GM21447 (cell line): ENCODE results near the gene TUSC2.
"Not testable (repeated sequence)": the region's sequence is repeated elsewhere in the genome, so short reads cannot be mapped to it uniquely, and the experiment has no call there.

Experiments
- ATAC-seq: cut with Tn5 transposase; IDR thresholded peaks from one replicate; pipeline ENCODE4 v1.9.1; 2021; ENCODE audit not compliant: unreplicated experiment

The TUSC2 gene

DNA sequence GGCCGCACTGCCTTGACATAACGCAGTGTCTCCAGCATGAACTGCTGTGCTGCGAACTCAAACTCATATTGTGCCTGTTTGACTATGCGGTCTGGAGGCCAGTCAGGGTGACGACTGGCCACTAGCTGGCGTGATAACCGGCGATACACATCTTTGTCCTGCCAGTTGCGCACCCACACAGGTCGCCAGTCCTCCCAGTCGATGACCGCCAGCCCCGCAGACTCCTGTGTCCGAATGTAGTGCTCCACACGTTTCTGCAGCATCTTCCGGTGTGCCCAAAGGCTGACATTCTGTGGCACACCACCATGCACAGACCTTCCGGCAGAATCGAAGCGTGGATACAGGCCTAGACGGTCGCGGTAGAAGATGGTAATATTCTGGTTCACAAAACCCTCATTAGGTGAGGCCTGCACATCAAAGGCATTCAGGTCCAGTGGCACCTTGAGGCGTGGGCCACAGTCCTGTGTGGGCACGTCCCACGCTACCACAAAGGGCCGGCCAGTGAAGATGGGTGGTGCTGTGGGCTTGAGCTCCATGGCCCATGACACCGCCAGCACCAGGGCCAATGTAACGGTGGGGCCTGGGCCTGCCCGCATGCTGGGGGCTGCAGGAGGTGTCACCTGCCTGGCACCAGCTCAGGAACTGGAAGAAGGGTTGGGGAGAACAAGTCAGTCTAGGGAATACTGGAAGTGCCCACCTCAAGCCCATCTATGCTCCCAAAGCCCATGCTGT lies 8.0 kb downstream of the TUSC2 start:
- ATAC-seq: no peak

DNA sequence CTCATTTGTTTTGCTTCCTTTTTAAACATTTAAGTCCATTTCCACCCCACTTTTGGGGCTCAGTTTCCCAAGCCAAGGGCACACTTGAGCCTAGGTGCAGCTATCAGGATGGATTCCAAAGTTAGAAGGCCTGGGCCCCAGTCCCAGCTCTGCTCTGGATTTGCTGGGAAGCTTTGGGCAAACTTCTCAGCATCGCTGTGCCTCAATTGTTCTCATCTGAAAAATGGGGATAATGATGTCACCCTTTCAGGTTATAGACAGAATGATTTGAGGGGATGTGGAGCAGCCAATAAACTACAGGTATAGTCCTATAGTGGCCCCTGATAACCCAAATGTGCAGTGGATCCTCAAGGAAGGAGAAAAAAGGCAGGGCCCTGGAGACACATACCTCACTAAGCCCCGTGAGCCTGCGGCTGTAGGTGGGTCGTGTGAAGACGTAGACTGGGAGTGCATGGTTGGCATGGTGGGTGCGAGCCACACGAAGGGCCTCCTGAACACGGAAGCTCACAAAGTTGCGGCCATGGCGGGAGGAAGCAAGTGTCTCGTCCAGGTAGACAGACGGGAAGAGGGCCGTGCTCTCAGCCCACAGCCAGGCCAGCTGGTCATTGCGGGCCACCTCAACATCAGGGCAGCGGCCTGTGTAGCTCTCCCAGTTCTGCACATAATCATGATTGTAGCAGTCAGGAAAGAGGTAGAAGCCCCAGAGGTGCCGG lies 8.7 kb downstream of the TUSC2 start:
- no peak for ATAC-seq

DNA sequence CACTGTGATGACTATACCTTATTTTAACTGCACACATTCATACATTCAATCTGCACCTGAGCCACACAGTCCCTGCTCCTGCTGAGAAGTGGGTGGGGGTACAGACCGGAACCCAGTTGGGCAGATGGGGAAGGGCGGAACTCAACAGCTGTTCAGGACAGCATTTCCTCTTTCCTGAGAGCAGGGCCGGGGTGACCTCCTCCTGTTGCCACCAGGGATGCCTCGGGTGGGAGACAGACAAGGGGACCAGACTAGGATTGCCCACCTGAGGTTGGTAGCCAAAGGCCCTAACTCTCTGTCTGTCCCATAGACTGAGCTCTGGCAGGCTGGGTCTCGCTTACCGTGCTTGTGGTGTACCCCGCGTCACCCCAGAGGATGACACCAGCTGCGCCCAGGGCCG lies 9.4 kb downstream of the TUSC2 start:
- no peak for ATAC-seq

DNA sequence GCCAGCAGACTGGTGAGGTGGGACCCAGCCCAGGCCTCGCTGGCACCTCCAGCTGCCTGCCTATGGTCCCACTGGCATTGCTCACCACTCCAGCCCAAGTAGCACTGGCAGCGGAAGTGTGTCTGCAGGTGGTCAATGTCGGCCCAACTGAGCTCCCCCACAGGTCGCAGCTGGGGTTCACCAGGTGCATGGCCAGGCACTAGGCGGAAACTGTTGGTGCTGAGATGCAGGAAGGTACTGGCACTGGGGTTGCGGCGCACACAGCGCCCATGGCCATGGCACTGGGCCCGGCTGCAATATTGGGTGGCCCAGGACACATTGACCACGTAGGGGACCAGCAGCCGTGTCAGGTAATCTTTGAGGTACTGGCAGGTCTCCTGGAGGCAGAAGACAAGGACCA lies 9.9 kb downstream of the TUSC2 start:
- no peak for ATAC-seq

DNA sequence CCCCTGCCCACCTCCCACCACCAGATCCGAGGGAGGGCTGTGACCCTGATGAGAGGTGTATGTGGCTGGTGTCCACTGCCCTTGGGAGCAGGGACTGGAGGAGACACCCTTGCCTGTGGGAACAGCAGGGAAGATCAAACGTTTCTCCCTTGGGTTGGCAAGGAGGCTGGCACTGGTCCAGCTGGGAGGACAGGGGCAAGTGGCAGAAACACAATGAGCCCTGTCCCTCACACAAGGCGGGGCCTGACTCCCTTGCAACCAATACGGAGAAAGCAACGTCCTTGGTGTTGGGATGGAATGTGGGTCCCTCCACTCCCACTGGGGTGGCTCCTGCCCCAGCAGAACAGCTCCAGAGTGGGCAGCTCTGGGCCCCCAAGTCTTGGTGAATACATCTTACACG lies 10.7 kb downstream of the TUSC2 start:
- ATAC-seq: no peak

DNA sequence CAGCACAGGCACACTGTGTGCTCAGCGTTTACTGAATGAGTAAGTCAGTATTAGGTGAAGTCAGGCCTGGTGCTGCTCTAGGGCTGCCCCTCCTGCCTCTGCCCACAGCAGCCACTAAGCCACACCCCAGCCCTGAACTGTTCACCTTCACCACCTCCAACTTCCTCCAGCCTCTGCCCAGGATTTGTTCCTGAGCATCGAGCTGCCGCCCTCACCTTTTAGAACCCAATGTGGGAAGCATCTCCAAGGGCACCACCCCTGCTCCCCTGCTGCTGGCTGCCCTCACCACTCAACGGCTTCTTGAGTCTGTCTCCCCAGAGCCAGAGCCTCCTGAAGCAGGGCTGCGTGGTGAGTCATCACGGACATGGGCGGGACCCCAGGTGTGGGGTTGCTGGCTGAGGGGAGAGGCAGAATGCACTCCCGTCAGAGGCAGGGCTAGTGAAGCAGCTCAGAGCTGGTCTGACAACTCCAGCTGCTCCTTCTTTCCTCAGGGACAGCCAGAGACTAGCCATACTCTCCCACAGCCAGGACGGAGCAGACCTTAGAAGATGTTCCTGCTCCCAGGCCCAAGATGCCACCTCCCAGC lies 11.3 kb downstream of the TUSC2 start:
- no peak for ATAC-seq

DNA sequence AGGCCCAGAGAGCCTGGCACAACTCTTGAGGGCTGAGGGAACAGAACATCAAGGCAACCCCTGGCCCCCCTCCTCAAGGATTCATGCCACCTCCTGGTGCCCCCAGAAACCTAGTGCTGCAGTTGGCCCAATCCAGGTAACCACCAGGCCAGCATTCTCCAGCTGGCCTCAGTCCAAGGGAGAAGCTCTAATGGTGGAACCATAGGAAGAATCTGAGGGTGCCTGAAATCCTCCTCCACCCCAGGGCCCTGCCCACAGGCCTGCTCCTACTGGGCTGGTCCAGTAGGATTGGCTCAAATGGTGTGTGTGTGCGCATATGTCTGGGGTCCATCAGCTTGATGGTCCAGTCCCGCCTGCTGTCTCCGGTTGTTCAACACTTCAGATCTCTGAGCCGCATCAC lies 13.2 kb downstream of the TUSC2 start:
- ATAC-seq: no peak

DNA sequence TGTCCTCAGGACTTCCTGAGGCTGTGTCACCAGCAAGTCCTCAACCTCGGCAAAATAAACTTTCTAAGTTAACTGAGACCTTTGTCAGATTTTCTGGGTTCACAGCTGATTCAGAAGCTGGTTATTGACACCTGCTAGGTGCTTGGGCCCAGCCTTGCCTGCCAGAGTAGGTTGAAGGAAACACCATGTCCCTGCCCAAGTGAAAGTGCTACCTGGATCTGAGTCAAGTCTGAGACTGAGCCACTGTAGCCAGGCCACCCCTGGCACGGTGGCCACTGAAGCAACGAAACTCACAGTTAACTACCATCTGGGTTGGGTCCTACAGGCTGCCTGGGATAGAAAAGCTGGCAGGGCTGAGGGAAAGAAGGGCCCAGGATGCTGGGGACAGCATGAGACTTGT lies 13.7 kb downstream of the TUSC2 start:
- no peak for ATAC-seq

DNA sequence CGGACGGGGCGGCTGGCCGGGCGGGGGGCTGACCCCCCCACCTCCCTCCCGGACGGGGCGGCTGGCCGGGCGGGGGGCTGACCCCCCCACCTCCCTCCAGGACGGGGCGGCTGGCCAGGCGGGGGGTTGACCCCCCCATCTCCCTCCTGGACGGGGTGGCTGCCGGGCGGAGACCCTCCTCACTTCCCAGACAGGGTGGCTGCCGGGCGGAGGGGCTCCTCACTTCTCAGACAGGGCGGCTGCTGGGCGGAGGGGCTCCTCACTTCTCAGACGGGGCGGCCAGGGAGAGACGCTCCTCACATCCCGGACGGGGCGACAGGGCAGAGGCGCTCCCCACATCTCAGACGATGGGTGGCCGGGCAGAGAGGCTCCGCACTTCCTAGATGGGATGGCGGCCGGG lies 16.0 kb downstream of the TUSC2 start:
- not testable (repeated sequence) for ATAC-seq

DNA sequence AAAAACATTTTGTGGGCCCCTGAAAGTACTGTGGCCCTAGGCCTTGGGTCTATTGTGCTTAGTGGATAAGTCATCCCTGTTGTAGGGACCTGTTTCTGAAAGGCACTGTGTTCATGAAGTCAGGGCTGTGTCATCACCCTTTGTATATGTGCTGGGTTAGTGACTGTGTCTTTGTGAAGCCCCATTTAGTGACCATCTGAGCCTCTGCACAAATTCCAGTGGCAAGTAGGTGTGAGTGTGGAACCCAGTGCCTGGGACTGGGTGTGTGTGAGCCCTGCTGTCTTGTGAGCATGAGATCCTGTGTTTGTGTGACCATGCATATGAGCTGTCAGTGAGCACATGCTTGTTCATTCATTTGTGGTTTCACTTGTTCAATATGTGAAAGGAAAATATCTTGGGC lies 23.4 kb downstream of the TUSC2 start:
- no peak for ATAC-seq

DNA sequence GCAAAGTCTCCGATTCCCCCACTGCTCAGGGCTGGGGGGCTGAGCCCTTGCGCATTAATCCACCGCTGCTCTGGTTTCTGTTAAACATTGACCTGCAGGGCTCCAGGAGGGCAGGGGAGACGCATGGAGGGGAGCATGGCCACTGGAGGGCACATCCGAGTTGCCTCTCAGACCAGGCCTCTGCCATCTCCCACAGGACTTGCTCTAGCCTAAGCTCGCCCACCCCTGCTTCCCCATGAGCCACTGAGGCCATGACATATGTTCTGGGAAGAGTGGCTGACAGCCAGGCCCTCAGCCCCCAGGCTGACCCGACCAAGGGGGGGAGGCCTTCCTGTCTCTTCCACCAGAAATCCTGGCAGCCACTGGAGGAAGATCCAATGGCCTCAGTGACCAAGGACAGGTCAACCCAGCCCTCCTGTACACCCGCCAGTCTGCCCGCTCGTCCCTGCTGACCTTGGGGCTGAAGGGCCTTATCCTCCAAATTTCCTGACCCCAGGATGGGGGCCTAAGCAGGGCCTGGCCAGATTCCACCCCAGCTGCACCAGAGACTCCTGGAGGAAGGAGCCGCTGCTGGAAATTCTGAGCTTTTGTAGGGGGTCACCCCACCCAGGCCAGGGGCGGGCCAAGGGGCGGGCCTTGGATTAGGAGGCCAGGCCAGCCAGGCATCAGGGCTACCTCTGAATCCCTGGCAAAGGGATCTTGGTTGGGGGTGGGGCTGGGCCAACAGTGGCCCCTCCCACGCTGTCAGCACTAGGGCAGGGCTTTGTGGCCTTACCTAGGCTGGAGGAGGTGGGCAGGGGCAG lies 24.8 kb downstream of the TUSC2 start, which contains the start of gene HYAL1:
Gene HYAL1, minus strand, starts transcription at position 562 of the 803 bp plus-strand sequence. CDS start 618 bp downstream, outside the sequence.
- ATAC-seq: no peak

DNA sequence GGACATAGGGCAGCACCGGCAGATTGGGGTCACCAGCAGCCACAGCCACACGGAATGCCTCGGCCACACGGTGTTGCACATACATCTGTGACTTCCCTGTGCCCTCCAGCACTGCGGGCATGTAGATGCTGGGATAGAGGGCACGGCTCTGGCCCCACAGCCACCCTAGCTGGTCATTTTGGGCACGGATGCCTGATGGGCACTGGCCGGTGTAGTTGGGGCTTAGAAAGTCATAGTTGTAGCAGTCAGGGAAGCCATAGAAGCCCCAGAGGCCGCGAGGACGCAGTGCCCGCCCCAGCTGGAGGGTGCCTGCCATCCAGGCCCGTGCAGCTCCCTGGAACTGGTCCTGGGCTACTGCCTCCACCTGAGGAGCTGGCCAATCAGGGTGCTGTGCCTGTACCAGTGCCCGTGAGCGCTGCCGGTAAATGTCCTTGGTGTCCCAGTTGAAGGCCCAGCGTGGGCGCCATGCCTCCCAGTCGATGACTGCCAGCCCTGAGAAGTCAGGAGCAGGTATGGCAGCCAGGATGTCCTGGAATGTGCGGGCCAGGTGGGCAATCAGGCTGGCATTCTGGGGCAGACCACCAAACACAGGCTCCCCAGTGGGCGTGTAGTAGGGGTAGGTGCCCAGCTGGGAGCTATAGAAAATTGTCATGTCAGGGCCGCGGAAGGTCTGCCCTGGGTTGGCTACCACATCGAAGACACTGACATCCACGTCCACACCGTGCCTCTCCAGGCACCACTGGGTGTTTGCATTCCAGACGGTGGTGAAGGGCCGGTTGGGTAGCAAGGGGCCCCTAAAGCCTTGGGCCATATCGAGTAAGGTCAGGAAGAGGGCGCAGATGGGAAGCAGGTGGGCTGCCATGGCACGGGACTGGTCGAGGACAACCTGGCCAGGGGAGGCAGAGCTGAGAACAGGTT lies 25.7 kb downstream of the TUSC2 start:
- ATAC-seq: no peak

DNA sequence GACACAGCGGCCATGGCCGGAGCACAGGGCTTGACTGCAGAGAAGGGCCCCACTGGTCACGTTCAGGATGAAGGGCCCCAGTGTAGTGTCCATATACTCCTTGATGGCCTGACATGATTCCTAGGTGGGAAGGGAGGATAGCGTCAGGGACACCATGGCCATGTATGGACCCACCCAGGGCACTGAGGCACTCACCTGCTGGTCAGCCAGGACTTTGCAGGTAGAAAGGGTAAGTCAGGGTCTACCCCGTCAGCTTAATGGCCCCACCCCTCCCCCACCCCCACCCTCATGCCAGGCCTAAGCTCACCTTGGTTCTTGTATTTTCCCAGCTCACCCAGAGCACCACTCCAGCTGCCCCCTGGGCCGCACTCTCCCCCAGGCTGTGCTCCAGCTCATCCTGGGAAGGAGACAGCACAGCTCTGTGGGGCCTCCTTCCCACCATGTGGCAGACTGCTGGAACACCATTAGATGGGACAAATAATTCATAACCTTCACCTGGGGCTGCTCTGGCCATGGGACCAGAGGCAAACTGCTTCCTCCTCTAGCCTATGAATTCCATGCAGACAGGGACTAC lies 27.3 kb downstream of the TUSC2 start:
- ATAC-seq: no peak

DNA sequence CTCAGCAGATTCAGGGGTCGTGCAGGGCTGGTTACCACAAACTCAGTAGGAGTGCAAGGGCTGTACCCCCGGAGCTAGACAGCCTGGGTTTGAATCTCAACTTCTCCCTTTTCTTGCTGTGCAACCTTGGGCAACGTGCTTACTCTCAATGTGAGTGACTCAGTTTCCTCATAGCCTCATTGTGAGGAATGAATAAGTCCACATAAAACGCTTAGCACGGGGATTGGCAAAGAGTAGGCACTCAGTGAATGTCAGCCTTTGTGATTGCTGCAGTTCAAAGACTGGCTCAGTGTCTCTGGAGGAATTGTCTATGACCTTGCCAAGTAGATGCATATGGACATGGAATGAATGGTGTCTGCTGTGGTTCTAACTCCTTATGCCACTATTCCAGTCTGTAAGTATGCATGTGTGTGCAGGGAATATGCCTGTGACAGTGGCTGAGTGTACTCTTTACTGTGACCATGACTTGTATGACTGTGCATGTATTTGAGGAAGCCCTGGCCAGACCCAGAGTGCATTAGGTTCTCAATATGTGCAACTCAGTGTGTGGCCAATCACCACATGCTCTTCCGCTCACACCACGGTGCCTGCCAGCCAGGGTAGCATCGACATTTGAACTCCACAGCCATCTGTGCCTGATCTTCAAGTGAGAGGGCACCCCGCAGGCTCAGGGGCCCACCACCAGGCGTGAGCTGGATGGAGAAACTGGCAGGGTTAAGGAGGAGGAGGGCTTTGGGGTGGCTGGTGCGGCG lies 27.9 kb downstream of the TUSC2 start:
- ATAC-seq: no peak

DNA sequence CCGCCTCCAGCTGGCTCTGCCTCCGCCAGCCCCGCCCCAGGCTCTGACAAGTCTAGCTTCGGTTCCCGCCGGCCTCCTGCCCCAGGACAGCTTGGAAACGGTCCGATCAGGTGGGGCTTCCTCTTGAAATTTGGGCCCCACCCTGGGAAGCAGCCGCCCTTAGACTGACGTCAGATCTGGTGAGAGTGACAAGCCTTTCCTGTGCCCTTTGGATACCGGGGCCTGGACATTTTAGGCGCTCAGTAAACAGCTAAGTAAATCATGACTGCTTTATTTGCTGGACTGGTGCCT lies 28.4 kb downstream of the TUSC2 start:
- no peak for ATAC-seq

DNA sequence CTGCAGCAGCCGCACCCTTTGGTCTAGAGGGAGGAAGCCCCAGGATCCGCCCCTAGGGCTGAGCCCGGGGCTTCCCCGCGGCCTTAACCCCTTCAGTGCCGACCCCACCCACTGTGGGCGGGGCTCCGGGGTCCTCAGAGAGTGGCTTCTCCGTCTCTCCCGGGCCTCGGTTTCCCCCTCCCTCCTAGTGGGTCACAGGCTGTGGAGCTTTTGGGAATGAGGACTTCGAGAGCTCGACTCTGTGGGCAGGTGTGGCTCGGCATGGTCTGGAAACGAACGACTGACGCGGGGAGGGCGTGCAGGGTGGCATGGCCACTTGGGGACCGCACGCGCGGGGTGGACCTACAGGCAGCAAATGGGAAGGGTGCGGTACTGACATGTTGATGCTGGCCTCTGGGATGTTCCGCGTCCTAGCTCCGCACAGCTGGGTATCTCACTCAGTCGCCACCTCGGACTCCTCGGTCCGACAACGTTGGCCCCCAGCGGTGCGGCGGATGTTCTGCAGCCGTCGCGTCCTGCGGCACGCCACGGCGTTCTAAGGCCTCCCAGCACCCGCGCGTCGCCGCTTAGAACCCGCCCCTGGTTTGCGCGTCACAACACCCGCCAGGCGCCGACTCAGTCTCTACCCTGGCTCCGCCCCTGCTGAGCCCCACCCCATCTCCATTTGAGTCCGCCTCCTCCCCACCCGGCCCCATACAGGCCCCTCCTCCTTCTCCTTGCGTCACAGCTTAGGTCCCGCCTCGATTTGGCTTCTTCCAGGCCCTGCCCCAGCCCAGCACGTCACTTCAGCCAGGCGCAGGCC lies 29.0 kb downstream of the TUSC2 start, which contains the start of the genes HYAL3 and NAA80:
Gene HYAL3, minus strand, starts transcription at position 570 of the 802 bp plus-strand sequence. CDS start 3,803 bp downstream, outside the sequence.
Gene NAA80, minus strand, starts transcription at position 570 of the 802 bp plus-strand sequence. CDS start 1,942 bp downstream, outside the sequence.
- peak; percentile 78 for ATAC-seq

DNA sequence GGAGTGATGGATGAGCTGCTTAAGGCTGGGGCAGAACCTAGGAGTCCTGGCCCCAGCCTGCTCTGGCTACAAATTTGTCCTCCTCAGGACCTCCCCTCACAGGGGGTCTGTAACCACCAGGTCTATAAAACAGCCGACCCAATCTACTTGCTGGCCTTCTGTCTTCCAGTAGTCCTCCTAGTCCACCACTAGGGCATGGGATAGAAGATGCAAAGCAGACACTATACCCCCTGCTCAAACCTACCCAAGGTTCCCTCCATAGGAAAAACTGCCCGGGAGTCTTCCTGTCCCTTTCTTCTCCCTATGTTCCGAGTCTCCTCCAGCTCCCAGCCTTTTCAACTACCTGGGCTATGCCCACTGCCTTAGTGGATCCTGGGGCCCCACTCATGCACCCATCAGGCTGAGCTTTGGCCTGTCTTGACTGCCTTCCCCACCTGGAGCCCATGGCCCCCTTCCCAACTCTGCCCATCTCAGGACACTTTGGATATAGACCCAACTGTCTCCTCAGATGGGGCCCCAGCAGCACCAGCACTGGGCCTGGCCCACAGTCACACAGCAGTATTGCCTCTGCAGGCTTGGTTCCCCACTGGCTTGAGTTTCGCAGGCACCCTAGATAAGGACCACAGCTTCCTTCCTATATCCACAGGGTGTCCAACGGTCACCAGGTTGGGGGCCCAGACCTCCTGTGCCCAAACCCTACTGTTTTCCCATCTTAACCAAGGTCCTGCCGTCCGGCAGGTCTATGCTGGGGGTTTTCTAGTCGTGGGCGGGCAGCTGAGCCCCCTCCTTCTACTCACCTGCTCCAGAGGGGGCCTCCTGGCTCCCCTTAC lies 29.9 kb downstream of the TUSC2 start:
- no peak for ATAC-seq

DNA sequence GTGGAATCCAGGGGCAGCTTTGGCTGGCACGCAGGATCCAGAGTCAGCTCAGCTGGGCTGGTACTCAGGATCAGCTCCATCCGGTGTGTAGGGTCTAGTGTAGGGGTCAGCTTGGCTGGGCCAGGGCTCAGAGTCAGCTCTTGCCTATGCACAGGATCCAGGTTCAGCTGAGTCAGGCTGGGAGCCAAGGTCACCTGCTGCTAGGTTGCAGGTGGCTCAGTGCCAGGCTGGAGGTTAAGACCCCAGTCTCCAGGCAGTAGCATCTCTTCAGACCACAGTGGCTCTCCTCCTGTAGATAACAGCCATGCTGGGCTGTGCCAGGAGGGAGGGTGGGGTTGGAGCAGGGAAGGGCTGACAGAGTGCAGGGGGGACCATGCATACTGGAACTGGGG lies 30.6 kb downstream of the TUSC2 start:
- no peak for ATAC-seq
